Psoas muscle (tissue), 8 donors: Measurements from ENCODE around the gene ALDH1L2. TPM values are rescaled to one million over a fixed set of nuclear protein-coding genes. Genes with fewer than 3 reads are reported as not detected.

Experiments used
- ATAC-seq, 4 donors: fragments of 200-7000 bp; cut with Tn5 transposase; one replicate each; pipeline ENCODE4 v1.9.1; 2020; ENCODE audit warnings: moderate library complexity in 3 of 4, mild to moderate bottlenecking in 2 of 4
- DNase-seq, 2 donors: peaks; one replicate each; pipeline ENCODE4 v3.0.0-alpha.2; 2020
- H3K27ac ChIP-seq: fragments of 200-600 bp; one replicate; pipeline ENCODE4 v1.8.0; 2022
- H3K27me3 ChIP-seq, 3 donors: fragments of 200-600 bp in 1 of 3; one replicate each; pipeline versions ENCODE4 v1.6.1 to v1.8.0; 2013 to 2022; ENCODE audit warnings: low read length in 2 of 3, mild to moderate bottlenecking in 2 of 3, moderate library complexity in 1 of 3; ENCODE audit not compliant: insufficient read depth in 3 of 3
- H3K36me3 ChIP-seq, 2 donors: fragments of 200-600 bp in 1 of 2; one replicate each; pipeline versions ENCODE4 v1.6.1 to v1.8.0; 2013 to 2022; ENCODE audit warnings: low read depth in 1 of 2, mild to moderate bottlenecking in 1 of 2, moderate library complexity in 1 of 2; ENCODE audit not compliant: insufficient read depth in 1 of 2
- H3K4me1 ChIP-seq: fragments of 200-600 bp; one replicate; pipeline ENCODE4 v1.8.0; 2022
- H3K4me3 ChIP-seq: fragments of 200-600 bp; one replicate; pipeline ENCODE4 v1.8.0; 2022; ENCODE audit warnings: mild to moderate bottlenecking
- H3K9me3 ChIP-seq: fragments of 200-600 bp; one replicate; pipeline ENCODE4 v1.8.0; 2022
- WGBS, 3 donors: extraction: QIAGEN DNeasy Blood & Tissue Kit; methylation state at CpG; one replicate each; pipeline versions ENCODE4 v1.1.6 to v1.1.7; 2013; 5-methylcytosine and 5-hydroxymethylcytosine counted together
- intact Hi-C, 2 donors: fragments of 100-400 bp; cut with DNase I; formaldehyde crosslinking; loops; one replicate each; pipeline versions ENCODE4 v1.11.0 to v1.14.2; 2022
- polyA plus RNA-seq, 3 donors: library from polyadenylated mRNA; stranded (reverse); fragments of 200-250 nt; gene quantifications; one replicate each; pipeline ENCODE4 v1.2.3, GENCODE V29; 2013
- total RNA-seq, 4 donors: library from RNA; stranded (reverse); fragmentation: NEBNext Ultra II Directional in 2 of 4; extraction: Animal tissue kit (Norgen Biotek cat#: 25700) in 2 of 4; gene quantifications; one replicate each; pipeline versions ENCODE4 v1.2.1 to v1.2.4, GENCODE V29; 2021 to 2023
- TF ChIP-seq, protein P1 (sequence below): fragments of 200-600 bp; IDR thresholded peaks from one replicate; pipeline ENCODE4 v1.8.0; 2022; ENCODE audit warnings: antibody characterized with exemption
- donor health status: healthy with polysubstance abuse.
- donor health status: DM: no; HTN: no; CAD: no; lungs with moderate emphysema.
- donor health status: Bipolar disorder and iron deficiency.
- donor health status: healthy.
- donor health status: DM: yes; HTN: yes; CAD: no.
- donor health status: DM: no; HTN: no; CAD: no.
- donor health status: DM: no; HTN: no; CAD: no.
- donor health status: DM: yes; HTN: yes; CAD: no.

Gene ALDH1L2
- total and polyA plus RNA-seq, 7 donors, result 0.14 to 3.1 (median 0.93) TPM

DNA sequence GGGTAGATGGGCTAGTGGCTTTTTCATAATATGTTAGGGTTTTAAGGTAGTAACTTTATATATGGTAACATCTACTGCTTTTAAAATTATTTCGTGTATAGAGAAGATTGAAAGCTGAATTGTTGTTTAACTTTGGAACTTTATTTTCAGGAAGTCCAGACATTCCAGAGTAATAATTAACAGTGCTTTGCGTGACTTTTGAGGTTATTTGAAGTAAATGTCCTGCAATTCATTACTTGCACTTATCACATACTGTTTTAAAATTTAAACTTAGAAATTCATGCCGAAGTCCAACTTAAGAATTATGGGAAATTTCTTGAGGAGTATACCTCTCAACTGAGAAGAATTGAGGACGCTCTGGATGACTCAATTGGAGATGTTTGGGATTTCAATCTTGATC, 26.6 kb upstream of the ALDH1L2 start:
- WGBS, 3 donors, result 73 to 77% (median 77%) methylated on average over 4 of the region's 4 CpGs
- Histone ChIP-seq H3K27me3 (no peaks in the 10 kb centered on the region), H3K9me3 (no peaks in the 10 kb centered on the region), H3K4me3 (peak overlapping the region; percentile 96), H3K4me1 (peaks cover 40% of the 10 kb centered on the region), H3K36me3 (peaks cover 0 to 34% of the 10 kb centered on the region in 2 donors), H3K27ac (no peak overlapping the region)
- TF ChIP-seq, protein P1, sequence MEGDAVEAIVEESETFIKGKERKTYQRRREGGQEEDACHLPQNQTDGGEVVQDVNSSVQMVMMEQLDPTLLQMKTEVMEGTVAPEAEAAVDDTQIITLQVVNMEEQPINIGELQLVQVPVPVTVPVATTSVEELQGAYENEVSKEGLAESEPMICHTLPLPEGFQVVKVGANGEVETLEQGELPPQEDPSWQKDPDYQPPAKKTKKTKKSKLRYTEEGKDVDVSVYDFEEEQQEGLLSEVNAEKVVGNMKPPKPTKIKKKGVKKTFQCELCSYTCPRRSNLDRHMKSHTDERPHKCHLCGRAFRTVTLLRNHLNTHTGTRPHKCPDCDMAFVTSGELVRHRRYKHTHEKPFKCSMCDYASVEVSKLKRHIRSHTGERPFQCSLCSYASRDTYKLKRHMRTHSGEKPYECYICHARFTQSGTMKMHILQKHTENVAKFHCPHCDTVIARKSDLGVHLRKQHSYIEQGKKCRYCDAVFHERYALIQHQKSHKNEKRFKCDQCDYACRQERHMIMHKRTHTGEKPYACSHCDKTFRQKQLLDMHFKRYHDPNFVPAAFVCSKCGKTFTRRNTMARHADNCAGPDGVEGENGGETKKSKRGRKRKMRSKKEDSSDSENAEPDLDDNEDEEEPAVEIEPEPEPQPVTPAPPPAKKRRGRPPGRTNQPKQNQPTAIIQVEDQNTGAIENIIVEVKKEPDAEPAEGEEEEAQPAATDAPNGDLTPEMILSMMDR, result no peak
- intact Hi-C loops, result loop anchor here in 1 of 2 donors (5.0 to 10.0 kb wide), 3 partner anchors 41 to 1176 kb away; partner anchors contain the start of gene HSP90B1
- DNase-seq (no peak), ATAC-seq (no peak)

DNA sequence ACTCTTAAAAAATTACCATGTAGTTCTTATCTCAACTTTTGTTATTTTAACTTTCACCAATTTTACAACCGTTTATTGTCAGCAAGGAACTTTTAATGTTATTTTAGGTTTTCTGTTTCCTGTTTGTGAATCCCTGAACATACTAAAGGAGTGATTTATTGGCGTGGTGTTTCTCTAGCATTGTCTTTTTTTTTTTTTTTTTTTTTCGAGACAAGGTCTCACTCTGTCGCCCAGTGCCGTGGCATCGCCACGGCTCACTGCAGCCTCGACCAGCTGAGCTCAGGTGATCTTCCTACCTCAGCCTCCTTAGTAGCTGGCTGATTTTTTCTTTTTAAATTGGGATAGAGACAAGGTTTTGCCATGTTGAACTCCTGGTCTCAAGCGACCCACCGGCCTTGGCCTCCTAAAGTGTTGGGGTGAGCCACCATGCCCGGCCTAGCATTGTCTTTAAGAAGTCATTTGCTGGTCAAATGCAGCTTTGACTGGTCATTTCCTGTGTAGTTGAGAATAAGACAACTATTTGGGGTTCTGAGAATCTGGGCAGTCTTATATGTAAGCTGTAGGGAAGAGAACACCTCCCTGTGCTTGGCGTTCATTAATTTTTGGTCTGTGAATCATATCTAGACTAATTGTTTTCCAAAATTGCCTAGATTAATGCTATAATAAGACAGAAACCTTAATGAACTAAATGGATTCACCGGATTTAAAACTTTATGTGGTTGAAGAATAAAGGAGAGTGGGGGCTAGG, 25.4 kb upstream of the ALDH1L2 start:
- Histone ChIP-seq H3K9me3 (no peaks in the 10 kb centered on the region), H3K27me3 (no peaks in the 10 kb centered on the region), H3K4me3 (peak overlapping the region; percentile 96), H3K36me3 (peaks cover 0 to 22% of the 10 kb centered on the region in 2 donors), H3K27ac (peak overlapping the region; percentile 97), H3K4me1 (peaks cover 40% of the 10 kb centered on the region)
- WGBS, 3 donors, result 57 to 65% (median 57%) methylated on average over 13 of the region's 13 CpGs
- no peak for ATAC-seq
- intact Hi-C loops, result loop anchor here (5.0 to 10.0 kb wide), 4 partner anchors 43 to 1175 kb away; partner anchors contain the start of genes HSP90B1 (in 1 of the 2) and NFYB (in 1 of the 2)
- no peak for DNase-seq
- TF ChIP-seq, protein P1, result no peak

- intact Hi-C loops, result loop anchor here in 1 of 2 donors (5.0 kb wide), 1 partner anchor 970 kb away; the partner anchor contains the start of gene NFYB
- peaks cover 0 to 12% of the 10 kb centered on the region in 2 donors for H3K36me3 ChIP-seq
- no peaks in the 10 kb centered on the region for H3K9me3 ChIP-seq
- H3K4me3 ChIP-seq, result peak within 1 kb of the TSS; percentile 96
- H3K27me3 ChIP-seq, result no peaks in the 10 kb centered on the region
- ATAC-seq (peak; percentile 99 to 100 (median 99)), DNase-seq (peak; percentile 96 to 97)
- H3K27ac ChIP-seq, result peak within 1 kb of the TSS; percentile 97
- 0 to 1% (median 0%) methylated on average over 74 to 85 of the region's 85 CpGs for WGBS, 3 donors
- TF ChIP-seq, protein P1, result no peak
- peaks cover 29% of the 10 kb centered on the region for H3K4me1 ChIP-seq
These were observed 23.5 kb upstream of the ALDH1L2 start, which contains the start of gene WASHC4 for GRCh38 chr12:105107494-105108371. TSS of gene WASHC4 (plus strand) at chr12:105107731. CDS start at chr12:105107801, 70 bp downstream.

DNA sequence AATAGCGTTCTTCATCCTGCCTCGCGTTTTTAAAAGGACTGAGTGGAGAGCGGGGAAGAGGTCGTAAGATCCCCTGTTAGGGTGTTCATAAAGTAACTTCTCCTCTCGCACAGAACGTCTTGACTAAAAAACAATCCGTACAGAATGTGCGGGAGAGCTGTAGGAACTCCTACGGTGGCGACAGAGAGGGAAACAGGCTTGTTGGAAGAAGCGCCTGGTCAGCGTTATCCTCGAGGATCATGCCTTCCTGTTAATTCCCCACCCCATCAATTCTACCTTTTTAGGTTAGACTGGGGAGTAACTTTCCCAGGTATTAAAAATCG, 22.9 kb upstream of the ALDH1L2 start:
- no peak for DNase-seq
- Histone ChIP-seq H3K9me3 (no peaks in the 10 kb centered on the region), H3K4me1 (peaks cover 29% of the 10 kb centered on the region), H3K4me3 (peak overlapping the region; percentile 96), H3K36me3 (peaks cover 0 to 6% of the 10 kb centered on the region in 2 donors), H3K27me3 (no peaks in the 10 kb centered on the region), H3K27ac (peak overlapping the region; percentile 97)
- intact Hi-C loops, result loop anchor here in 1 of 2 donors (5.0 kb wide), 1 partner anchor 970 kb away; the partner anchor contains the start of gene NFYB
- TF ChIP-seq, protein P1, result no peak
- whole genome bisulfite sequencing, 3 donors, result 0 to 2% (median 1%) methylated on average over 15 of the region's 15 CpGs
- peak; percentile 47 to 68 (median 57) for ATAC-seq
